OCI-LY3 (cell line): ENCODE measurements around the gene PDE4D.

Experiments used
- H2AFZ ChIP-seq: fragments of 200-600, 300-600 bp; shearing (Covaris generic); 2 replicates; pipeline ENCODE4 v1.6.0; 2014; ENCODE audit warnings: antibody characterized with exemption, low read depth, low read length
- H3K27ac ChIP-seq: fragments of 200-600, 300-600 bp; sonication (generic); 2 replicates; pipeline ENCODE4 v1.5.1; 2014; ENCODE audit warnings: mild to moderate bottlenecking, low read length, moderate library complexity, mixed read lengths
- H3K27me3 ChIP-seq: fragments of 200-600, 300-600 bp; sonication (generic); 2 replicates; pipeline ENCODE4 v1.6.1; 2014; ENCODE audit warnings: low read depth, low read length, mixed read lengths
- H3K36me3 ChIP-seq: fragments of 200-600, 300-600 bp; sonication (generic); replicated peaks from 2 replicates; pipeline ENCODE3; 2014; ENCODE audit warnings: low read depth, low read length, mixed read lengths
- H3K4me1 ChIP-seq: fragments of 300-600, 200-600 bp; sonication (generic); 2 replicates; pipeline ENCODE4 v1.6.1; 2014; ENCODE audit warnings: low read length, mixed read lengths
- H3K4me2 ChIP-seq: fragments of 200-600, 300-600 bp; sonication (generic); 2 replicates; pipeline ENCODE4 v1.6.1; 2014; ENCODE audit warnings: low read length, mixed read lengths
- H3K4me3 ChIP-seq: fragments of 300-600, 200-600 bp; sonication (generic); 2 replicates; pipeline ENCODE4 v1.5.1; 2014; ENCODE audit warnings: antibody characterized with exemption, mild to moderate bottlenecking, low read length, moderate library complexity
- H3K79me2 ChIP-seq: fragments of 300-600, 200-600 bp; shearing (Covaris generic); 2 replicates; pipeline ENCODE4 v1.6.1; 2014; ENCODE audit warnings: mild to moderate bottlenecking, low read length, mixed read lengths
- H3K9ac ChIP-seq: fragments of 300-600, 200-600 bp; shearing (Covaris generic); 2 replicates; pipeline ENCODE4 v1.6.0; 2014; ENCODE audit warnings: mild to moderate bottlenecking, low read length, moderate library complexity
- H3K9me3 ChIP-seq: fragments of 200-600, 300-600 bp; shearing (Covaris generic); 2 replicates; pipeline ENCODE4 v1.6.1; 2014; ENCODE audit warnings: low read length, mixed read lengths; ENCODE audit not compliant: insufficient read depth
- H4K20me1 ChIP-seq: fragments of 200-600, 300-600 bp; sonication (generic); 2 replicates; pipeline ENCODE4 v1.6.1; 2016; ENCODE audit warnings: low read length, mixed read lengths; ENCODE audit not compliant: insufficient read depth
- EZH2phosphoT487 ChIP-seq: fragments of 200-600 bp; shearing (Covaris generic); IDR thresholded peaks from 2 replicates; pipeline ENCODE4 v1.6.1; 2018; ENCODE audit warnings: antibody characterized with exemption, mixed run types, low read depth
- TF ChIP-seq, protein P1 (sequence below): fragments of 200-600, 300-600 bp; sonication (generic); IDR thresholded peaks from 2 replicates; pipeline ENCODE4 v1.5.1; 2014; ENCODE audit warnings: antibody characterized with exemption, low read length, low read depth

The PDE4D gene

GRCh38 chr5:58983526-58984452 lies 909.7 kb downstream of the PDE4D start:
- no peak overlapping the region for H3K9ac ChIP-seq
- H3K27me3 ChIP-seq = no peaks in the 10 kb centered on the region
- no peaks in the 10 kb centered on the region for H3K79me2 ChIP-seq
- no peak overlapping the region for H2AFZ ChIP-seq
- no peak overlapping the region for H3K4me2 ChIP-seq
- no peaks in the 10 kb centered on the region for H3K4me1 ChIP-seq
- H3K4me3 ChIP-seq = no peak overlapping the region
- H4K20me1 ChIP-seq = no peaks in the 10 kb centered on the region
- H3K36me3 ChIP-seq = no peaks in the 10 kb centered on the region
- H3K9me3 ChIP-seq = no peaks in the 10 kb centered on the region
- H3K27ac ChIP-seq = no peak overlapping the region
- no peak for TF ChIP-seq EZH2phosphoT487
- TF ChIP-seq, protein P1, sequence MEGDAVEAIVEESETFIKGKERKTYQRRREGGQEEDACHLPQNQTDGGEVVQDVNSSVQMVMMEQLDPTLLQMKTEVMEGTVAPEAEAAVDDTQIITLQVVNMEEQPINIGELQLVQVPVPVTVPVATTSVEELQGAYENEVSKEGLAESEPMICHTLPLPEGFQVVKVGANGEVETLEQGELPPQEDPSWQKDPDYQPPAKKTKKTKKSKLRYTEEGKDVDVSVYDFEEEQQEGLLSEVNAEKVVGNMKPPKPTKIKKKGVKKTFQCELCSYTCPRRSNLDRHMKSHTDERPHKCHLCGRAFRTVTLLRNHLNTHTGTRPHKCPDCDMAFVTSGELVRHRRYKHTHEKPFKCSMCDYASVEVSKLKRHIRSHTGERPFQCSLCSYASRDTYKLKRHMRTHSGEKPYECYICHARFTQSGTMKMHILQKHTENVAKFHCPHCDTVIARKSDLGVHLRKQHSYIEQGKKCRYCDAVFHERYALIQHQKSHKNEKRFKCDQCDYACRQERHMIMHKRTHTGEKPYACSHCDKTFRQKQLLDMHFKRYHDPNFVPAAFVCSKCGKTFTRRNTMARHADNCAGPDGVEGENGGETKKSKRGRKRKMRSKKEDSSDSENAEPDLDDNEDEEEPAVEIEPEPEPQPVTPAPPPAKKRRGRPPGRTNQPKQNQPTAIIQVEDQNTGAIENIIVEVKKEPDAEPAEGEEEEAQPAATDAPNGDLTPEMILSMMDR = no peak

- Histone ChIP-seq H3K4me3 (no peak overlapping the region), H3K79me2 (no peaks in the 10 kb centered on the region), H3K27me3 (no peaks in the 10 kb centered on the region), H4K20me1 (no peaks in the 10 kb centered on the region), H2AFZ (no peak overlapping the region), H3K36me3 (no peaks in the 10 kb centered on the region), H3K27ac (no peak overlapping the region), H3K4me2 (no peak overlapping the region), H3K9me3 (no peaks in the 10 kb centered on the region), H3K4me1 (no peaks in the 10 kb centered on the region), H3K9ac (no peak overlapping the region)
- no peak for TF ChIP-seq EZH2phosphoT487
- TF ChIP-seq, protein P1 = no peak
Measured at GRCh38 chr5:58980890-58981289, 912.6 kb downstream of the PDE4D start.

DNA sequence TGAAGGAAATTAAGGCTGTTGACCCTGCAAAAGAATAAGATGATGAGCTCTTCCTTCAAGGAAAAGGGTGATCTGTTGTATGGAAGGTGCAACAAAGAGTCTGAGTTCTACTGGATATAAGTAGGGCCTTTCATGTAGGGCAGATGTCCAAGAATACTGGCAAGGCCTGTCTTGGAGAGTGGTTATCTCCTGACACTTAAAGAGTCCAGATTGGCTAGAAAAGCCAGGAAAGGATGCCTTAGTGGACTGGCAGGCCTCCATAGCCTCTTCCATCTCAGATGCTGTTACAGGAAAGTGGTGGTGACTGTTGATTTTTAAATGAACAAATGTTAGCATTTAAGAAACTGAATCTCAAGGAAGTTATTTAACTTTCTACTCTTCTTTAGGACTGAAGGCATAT lies 914.4 kb downstream of the PDE4D start:
- Histone ChIP-seq H3K9ac (no peak overlapping the region), H2AFZ (no peak overlapping the region), H3K79me2 (no peaks in the 10 kb centered on the region), H4K20me1 (no peaks in the 10 kb centered on the region), H3K27ac (no peak overlapping the region), H3K36me3 (no peaks in the 10 kb centered on the region), H3K4me1 (no peaks in the 10 kb centered on the region), H3K27me3 (no peaks in the 10 kb centered on the region), H3K4me3 (no peak overlapping the region), H3K9me3 (no peaks in the 10 kb centered on the region), H3K4me2 (no peak overlapping the region)
- no peak for TF ChIP-seq EZH2phosphoT487
- TF ChIP-seq, protein P1 = no peak

DNA sequence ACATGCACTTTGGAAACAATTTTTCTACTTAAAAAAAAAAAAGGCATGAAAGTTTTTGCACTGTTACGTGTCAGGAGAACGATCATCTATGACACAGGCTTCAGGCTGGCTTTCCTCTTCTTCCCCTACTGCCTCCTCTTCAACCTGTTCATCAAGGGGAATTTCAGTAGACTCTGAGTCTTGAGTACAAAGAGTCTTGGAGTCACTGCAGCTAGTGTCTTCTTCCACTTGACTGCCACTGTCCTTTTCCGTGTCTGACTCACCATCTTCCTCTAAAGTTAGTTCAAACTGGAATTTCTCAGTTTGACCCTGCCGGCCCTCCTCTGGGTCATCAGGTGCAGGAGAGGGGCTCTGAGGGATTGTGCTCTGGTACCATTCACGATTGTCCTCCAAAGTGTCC lies 918.9 kb downstream of the PDE4D start:
- Histone ChIP-seq H4K20me1 (no peaks in the 10 kb centered on the region), H3K27me3 (no peaks in the 10 kb centered on the region), H3K4me2 (no peak overlapping the region), H3K9me3 (no peaks in the 10 kb centered on the region), H3K9ac (no peak overlapping the region), H3K36me3 (no peaks in the 10 kb centered on the region), H3K27ac (no peak overlapping the region), H3K79me2 (no peaks in the 10 kb centered on the region), H2AFZ (no peak overlapping the region), H3K4me3 (no peak overlapping the region), H3K4me1 (no peaks in the 10 kb centered on the region)
- no peak for TF ChIP-seq EZH2phosphoT487
- TF ChIP-seq, protein P1 = no peak
